Endometrial microvascular endothelial cells (primary cell): ENCODE results near the gene TMEM187. TPM values are rescaled to one million over a fixed set of nuclear protein-coding genes. Genes with fewer than 3 reads are reported as not detected.

Experiments used
- in situ Hi-C: cut with HindIII; loops from 2 replicates; pipeline ENCODE4 v1.10.0; 2017; ENCODE audit warnings: low sequenced_read_pairs, low pct_unique_long_range_greater_than_20kb; ENCODE audit errors: inconsistent ontology term
- total RNA-seq: library from RNA; depleted of rRNA; stranded (reverse); fragments of >200 nt; gene quantifications from one replicate; pipeline ENCODE4 v1.2.3, GENCODE V29; 2015; ENCODE audit errors: inconsistent ontology term

The TMEM187 gene, protein sequence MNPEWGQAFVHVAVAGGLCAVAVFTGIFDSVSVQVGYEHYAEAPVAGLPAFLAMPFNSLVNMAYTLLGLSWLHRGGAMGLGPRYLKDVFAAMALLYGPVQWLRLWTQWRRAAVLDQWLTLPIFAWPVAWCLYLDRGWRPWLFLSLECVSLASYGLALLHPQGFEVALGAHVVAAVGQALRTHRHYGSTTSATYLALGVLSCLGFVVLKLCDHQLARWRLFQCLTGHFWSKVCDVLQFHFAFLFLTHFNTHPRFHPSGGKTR
- 9.8 TPM for total RNA-seq

GRCh38 chrX:153972368-153973126 is at the start of gene TMEM187:
TMEM187 (plus strand) TSS chrX:153972754; CDS start chrX:153982063, 9,309 bp downstream.
- in situ Hi-C loops = no loop called here

GRCh38 chrX:153922932-153923857 is 49.4 kb upstream of the TMEM187 start:
- in situ Hi-C loops = no loop called here

DNA sequence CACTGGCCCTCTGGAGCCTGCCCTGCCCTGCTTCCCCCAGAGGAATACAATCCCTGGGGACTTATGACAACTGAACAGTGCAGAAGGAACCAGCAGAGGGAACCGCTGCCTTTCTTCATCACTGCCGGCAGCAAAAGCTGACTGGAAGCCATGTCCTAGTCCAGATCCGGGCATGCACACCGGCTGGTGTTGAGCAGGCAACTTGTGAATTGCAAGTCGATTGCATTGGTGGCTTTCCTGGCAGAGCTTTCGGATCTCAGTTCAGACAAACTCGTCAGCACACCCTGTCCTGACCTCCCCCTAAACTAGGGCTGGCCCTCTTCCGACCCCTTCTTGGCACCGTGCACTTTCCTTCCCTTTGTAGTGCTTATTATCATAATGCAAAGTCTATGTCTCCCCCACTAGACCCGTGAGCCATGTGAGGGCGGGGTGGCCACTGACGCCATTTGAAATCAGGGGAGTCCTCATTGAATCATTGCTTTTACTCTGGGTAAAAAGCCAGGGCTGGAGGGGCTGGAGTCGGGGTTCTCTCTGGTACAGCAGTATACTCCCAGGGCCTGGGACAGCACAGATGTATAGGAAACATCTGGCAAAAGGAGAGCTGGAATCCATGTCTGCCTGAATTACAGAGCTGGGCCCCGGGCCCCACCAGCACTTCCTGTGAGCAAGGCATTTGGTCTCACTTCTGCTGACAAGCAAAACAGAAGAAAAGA is 48.2 kb upstream of the TMEM187 start:
- in situ Hi-C loops = no loop called here

- in situ Hi-C loops = no loop called here
These were observed 47.2 kb upstream of the TMEM187 start for GRCh38 chrX:153925387-153925738.

GRCh38 chrX:153925739-153926551 is 46.6 kb upstream of the TMEM187 start, which contains the start of gene ARHGAP4:
ARHGAP4 (minus strand) TSS chrX:153926264; CDS start chrX:153926202, 62 bp downstream.
- in situ Hi-C loops = no loop called here

GRCh38 chrX:153926552-153926857 is 46.0 kb upstream of the TMEM187 start:
- in situ Hi-C loops = no loop called here

DNA sequence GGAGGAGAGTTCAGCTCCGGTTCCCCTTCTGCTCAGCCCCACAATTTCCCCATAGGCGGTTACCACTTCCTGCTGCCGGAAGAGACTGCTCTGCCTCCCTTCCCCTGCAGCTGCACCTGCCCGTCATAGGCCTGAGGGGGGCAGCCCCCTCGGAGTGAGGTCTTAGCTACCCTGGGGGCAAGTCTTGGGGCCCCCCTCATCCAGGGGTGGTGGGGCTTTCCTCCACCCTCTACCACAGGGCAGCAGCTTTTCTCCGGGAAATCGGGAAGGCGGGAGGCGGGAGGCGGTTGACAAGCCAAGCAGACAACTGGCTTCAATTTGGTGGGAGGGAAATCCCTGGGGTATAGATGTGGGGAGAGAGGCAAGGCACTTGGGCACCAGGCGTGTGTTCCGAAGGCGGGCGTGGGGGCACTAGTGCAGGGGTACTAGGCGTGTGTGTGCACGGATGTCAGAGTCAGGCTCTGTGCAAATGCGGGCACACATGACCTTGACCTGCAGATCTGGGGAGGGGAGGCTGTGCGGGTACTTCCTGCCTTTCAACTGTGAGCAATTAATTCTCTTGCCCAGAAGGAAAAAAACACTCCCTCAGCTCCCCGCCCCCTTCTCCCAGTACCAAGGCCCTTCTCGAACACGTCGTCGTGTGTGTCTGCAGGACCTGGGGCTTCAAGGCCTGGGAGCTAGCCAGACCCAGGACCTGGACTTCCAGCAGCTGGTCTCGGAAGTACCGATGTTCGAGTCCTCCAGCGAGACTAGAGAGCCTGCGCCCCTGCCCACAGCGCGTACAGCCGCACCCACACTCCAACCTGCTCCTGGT is 45.5 kb upstream of the TMEM187 start:
- in situ Hi-C loops = no loop called here

DNA sequence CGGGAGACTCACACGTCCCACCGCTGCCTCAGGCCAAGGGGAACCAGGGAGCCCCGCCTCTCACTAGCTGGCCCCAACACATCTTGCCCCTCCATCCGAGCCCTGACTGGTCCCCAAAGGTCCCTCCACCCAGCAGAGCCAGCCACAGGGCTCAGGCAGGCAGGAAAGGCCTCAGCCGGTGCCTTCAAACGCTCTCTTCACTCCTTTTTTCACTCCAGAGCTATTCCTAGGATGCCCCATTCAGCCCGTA is 45.0 kb upstream of the TMEM187 start:
- in situ Hi-C loops = no loop called here

DNA sequence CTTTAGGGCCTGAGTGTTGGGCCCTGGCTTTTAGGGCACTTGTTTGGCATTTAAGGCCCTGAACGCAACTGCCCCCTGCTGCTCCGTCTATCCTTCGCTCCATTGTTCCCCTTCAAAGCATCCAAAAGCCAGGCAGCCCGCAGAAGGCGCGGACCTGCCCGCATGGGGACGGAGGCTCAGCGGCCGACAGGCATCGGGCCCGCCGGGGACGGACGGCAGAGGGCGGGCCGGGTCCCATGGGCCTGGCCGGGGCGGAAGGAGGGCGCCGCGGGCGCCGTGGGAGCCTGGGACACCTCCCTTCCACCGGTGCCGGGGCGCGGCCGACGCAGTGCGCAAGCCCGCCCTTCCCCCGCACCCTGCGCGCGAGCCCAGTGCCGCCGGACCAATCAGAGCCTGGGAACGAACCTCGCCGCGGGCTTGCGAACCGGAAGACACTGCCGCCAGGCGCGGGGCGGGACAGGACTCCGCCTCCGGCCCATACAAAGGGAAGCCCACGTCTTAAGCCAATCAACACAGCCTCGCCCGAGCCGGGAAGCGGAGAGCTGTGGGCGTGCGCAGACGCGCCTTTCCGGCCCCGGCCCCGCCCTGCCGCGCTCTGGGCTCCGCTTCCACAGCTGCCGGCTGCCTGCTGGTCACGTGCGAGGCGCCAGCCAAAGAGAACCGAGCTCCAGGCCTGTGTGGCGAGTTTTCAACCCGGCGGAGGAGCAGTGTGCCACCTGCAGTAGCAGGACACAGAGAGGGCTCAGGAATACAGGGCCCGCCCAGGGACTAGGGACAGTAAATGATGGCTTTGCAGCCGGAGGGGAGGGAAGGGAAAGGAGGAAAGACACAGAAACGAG is 44.4 kb upstream of the TMEM187 start:
- in situ Hi-C loops = no loop called here

- in situ Hi-C loops = no loop called here
These were observed 43.7 kb upstream of the TMEM187 start for GRCh38 chrX:153928846-153929245.

DNA sequence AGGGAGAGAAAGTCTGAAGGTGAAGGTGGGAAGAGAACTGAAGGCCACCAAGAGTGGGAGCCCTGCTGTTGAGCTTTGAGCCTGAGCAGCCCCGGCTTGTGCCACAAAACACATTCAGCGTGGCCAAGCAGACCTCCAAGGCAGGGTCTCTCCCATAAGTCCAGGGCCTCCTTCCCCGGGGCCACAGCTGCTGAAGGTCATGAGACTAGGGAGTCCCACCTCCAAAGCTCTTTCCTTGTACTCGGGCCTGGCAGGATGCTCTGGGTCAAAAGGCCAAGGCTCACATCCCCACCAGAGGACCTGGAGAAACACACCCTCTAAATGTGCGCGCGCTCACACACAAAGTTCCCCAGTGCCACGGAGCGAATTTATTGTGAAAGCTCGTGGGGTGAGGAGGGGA is 43.0 kb upstream of the TMEM187 start:
- in situ Hi-C loops = no loop called here

DNA sequence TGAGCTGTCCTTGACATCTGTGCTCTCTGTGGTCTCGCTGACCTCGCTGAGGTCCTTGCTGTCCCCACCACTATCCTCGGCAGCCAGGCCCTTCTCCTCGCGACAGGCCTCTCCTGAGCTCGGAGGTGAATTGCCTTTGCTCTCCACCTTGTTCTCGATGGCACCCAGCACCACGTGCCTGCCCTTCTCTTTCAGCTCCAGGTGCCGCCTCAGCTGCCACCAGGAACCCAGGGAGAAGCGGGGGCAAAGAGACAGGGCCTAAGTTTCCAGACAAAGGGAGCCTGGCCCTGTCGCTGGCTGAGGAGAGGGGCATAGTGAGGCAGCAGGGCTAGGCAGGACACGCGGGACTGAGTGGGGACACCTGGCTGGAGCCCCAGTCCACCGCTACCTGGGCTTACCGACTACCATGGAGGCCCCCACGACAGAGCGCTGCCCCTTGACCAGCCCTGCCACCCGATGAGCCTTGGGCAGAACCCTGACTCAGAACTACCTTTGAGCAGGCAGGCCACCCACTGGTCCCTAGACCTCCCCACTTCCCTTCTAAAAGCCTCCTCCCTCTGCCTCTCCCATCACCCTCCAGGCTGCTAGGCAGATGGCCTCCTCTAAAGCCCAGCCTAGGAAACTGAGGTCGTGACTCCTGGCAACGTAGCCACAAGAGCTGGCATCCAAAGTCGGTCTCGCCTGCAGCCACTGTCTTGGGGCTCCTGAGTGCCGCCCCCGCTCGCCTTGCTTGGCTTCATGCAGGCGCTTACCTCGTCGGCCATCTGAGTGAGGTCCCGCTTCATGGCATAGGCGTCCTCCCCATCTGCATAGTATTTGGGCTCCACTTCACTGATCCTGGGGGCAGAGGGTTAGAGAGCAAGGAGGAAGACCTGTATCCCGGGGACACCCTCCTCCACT is 42.3 kb upstream of the TMEM187 start:
- in situ Hi-C loops = no loop called here

- in situ Hi-C loops = no loop called here
These were observed 41.4 kb upstream of the TMEM187 start for GRCh38 chrX:153931151-153931550.

- in situ Hi-C loops = no loop called here
These were observed 40.8 kb upstream of the TMEM187 start for GRCh38 chrX:153931748-153932147.

DNA sequence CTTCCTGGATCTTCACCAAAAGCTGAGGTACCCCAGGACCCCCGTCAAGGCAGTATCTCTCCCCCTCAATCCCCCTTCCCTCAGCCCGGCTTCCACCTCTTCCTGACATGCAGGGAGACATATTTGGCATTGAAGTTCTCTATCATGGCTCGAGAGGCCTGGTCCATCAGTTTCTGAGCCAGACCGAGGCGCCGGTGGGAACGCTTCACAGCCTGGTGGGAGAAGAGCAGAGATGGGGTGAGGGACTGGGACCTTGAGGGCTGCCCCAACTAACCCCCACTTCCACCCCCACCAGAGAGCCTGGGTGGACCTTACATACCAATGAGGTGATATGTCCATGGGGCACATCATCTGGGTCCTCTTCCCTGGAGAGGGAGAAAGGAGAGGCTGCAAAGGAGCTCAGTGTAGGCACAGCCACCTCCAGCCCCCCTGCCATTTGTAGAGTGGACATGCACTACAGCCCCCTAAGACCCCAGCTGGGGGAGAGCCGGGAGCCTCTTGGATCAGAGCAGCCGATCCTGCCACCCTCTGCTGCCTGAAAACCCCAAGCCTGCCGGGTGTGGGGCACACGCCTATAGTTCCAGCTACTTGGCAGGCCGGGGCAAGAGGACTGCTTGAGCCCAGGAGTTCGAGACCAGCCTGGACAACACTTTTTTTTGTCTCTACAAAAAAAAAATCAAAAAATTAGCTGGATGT is 40.2 kb upstream of the TMEM187 start:
- in situ Hi-C loops = no loop called here
